ENCODE measurements around the gene SPRED1.

GRCh38 chr15:38320866-38321265 is 68.2 kb downstream of the SPRED1 start:
- no peak for TF ChIP-seq CTCF (IDR thresholded peaks at IDR 0.05)
- TF ChIP-seq POLR2AphosphoS5 (IDR thresholded peaks at IDR 0.05; ENCODE audit: low read depth, low read length), result no peak
- no peak for TF ChIP-seq TCF7L2 (IDR thresholded peaks at IDR 0.05; ENCODE audit: low read depth, low read length)
- TF ChIP-seq REST (IDR thresholded peaks at IDR 0.05; ENCODE audit: insufficient read depth in 1 of 2, low read depth in 2 of 2, low read length in 1 of 2), result no peak

Measured in Panc1 (cell line).